H9 (cell line): ENCODE results near the gene SLC38A9. TPM values are rescaled to one million over a fixed set of nuclear protein-coding genes. Genes with fewer than 3 reads are reported as not detected.

Experiments
- DNase-seq: peaks from one replicate; pipeline ENCODE4 v3.0.0-alpha.2; 2017
- H2AFZ ChIP-seq: one replicate; pipeline ENCODE4 v1.6.1; 2013; ENCODE audit warnings: mild to moderate bottlenecking, low read length, control low read depth, moderate library complexity
- H2AK5ac ChIP-seq: 2 replicates; pipeline ENCODE4 v1.6.1; 2013; ENCODE audit warnings: low read length, control low read depth, mixed read lengths; ENCODE audit not compliant: insufficient read length
- H2BK120ac ChIP-seq: one replicate; pipeline ENCODE4 v1.6.1; 2013; ENCODE audit warnings: low read depth, mild to moderate bottlenecking, low read length, control low read depth, inconsistent platforms; ENCODE audit not compliant: poor library complexity, severe bottlenecking
- H2BK12ac ChIP-seq: 2 replicates; pipeline ENCODE4 v1.6.1; 2013; ENCODE audit warnings: low read length, control low read depth, mixed read lengths, low read depth; ENCODE audit not compliant: insufficient read length
- H2BK15ac ChIP-seq: 2 replicates; pipeline ENCODE4 v1.6.1; 2013; ENCODE audit warnings: low read depth, low read length, control low read depth
- H2BK20ac ChIP-seq: one replicate; pipeline ENCODE4 v1.6.1; 2013; ENCODE audit warnings: low read depth, mild to moderate bottlenecking, low read length, control low read depth, inconsistent platforms; ENCODE audit not compliant: poor library complexity, severe bottlenecking
- H2BK5ac ChIP-seq: 2 replicates; pipeline ENCODE4 v1.6.1; 2013; ENCODE audit warnings: low read length, control low read depth, mixed read lengths; ENCODE audit not compliant: insufficient read length
- H3K14ac ChIP-seq: 2 replicates; pipeline ENCODE4 v1.6.1; 2013; ENCODE audit warnings: low read length, control low read depth; ENCODE audit not compliant: insufficient read depth
- H3K18ac ChIP-seq: 2 replicates; pipeline ENCODE4 v1.6.1; 2013; ENCODE audit warnings: low read depth, mild to moderate bottlenecking, mixed read lengths, low read length, control low read depth; ENCODE audit not compliant: insufficient read length
- H3K23ac ChIP-seq: 2 replicates; pipeline ENCODE4 v1.6.1; 2013; ENCODE audit warnings: low read length, control low read depth, mixed read lengths, low read depth; ENCODE audit not compliant: insufficient read length
- H3K23me2 ChIP-seq: 2 replicates; pipeline ENCODE4 v1.6.1; 2013; ENCODE audit warnings: low read depth, mild to moderate bottlenecking, mixed read lengths, low read length, control low read depth; ENCODE audit not compliant: insufficient read length, poor library complexity, severe bottlenecking
- H3K27ac ChIP-seq: 2 replicates; pipeline ENCODE4 v1.5.1; 2013; ENCODE audit warnings: low read length, control low read depth, mixed read lengths, low read depth; ENCODE audit not compliant: insufficient read length
- H3K27me3 ChIP-seq: 2 replicates; pipeline ENCODE4 v1.6.1; 2013; ENCODE audit warnings: low read length, control low read depth, inconsistent platforms; ENCODE audit not compliant: insufficient read depth
- H3K4ac ChIP-seq: 2 replicates; pipeline ENCODE4 v1.6.1; 2013; ENCODE audit warnings: low read depth, mild to moderate bottlenecking, control low read depth, inconsistent platforms, low read length, moderate library complexity
- H3K4me1 ChIP-seq: 2 replicates; pipeline ENCODE4 v1.6.1; 2013; ENCODE audit warnings: low read length, control low read depth, inconsistent platforms; ENCODE audit not compliant: insufficient read depth
- H3K4me2 ChIP-seq: 2 replicates; pipeline ENCODE4 v1.6.1; 2013; ENCODE audit warnings: low read length, control low read depth, mixed read lengths; ENCODE audit not compliant: insufficient read length, insufficient read depth
- H3K56ac ChIP-seq: 2 replicates; pipeline ENCODE4 v1.6.1; 2013; ENCODE audit warnings: low read depth, mild to moderate bottlenecking, mixed read lengths, low read length, control low read depth; ENCODE audit not compliant: insufficient read length
- H3K79me1 ChIP-seq: 2 replicates; pipeline ENCODE4 v1.6.1; 2013; ENCODE audit warnings: low read depth, mild to moderate bottlenecking, moderate library complexity, low read length, control low read depth, inconsistent platforms; ENCODE audit not compliant: insufficient read depth, poor library complexity, severe bottlenecking
- H3K79me2 ChIP-seq: 2 replicates; pipeline ENCODE4 v1.6.1; 2013; ENCODE audit warnings: low read length, control low read depth, inconsistent platforms; ENCODE audit not compliant: insufficient read depth
- H3K9ac ChIP-seq: 2 replicates; pipeline ENCODE4 v1.6.1; 2013; ENCODE audit warnings: low read length, control low read depth, mixed read lengths; ENCODE audit not compliant: insufficient read length; ENCODE audit errors: extremely low read depth
- H3K9me3 ChIP-seq: one replicate; pipeline ENCODE4 v1.6.1; 2013; ENCODE audit warnings: low read depth, low read length, inconsistent platforms; ENCODE audit not compliant: control insufficient read depth
- H3T11ph ChIP-seq: one replicate; pipeline ENCODE4 v1.6.1; 2013; ENCODE audit warnings: mild to moderate bottlenecking, low read length, control low read depth, inconsistent platforms
- H4K20me1 ChIP-seq: one replicate; pipeline ENCODE4 v1.6.1; 2013; ENCODE audit not compliant: control insufficient read depth, insufficient read length, insufficient read depth
- H4K5ac ChIP-seq: 2 replicates; pipeline ENCODE4 v1.6.1; 2013; ENCODE audit warnings: low read depth, mild to moderate bottlenecking, mixed read lengths, low read length, control low read depth; ENCODE audit not compliant: insufficient read length
- H4K8ac ChIP-seq: replicated peaks from 2 replicates; pipeline ENCODE4 v1.6.1; 2013; ENCODE audit warnings: low read length, control low read depth, mixed read lengths, low read depth; ENCODE audit not compliant: insufficient read length
- H4K91ac ChIP-seq: 2 replicates; pipeline ENCODE4 v1.6.1; 2013; ENCODE audit warnings: low read depth, mild to moderate bottlenecking, moderate library complexity, mixed read lengths, low read length, control low read depth; ENCODE audit not compliant: insufficient read length
- H3K27ac Mint-ChIP-seq, 3 experiments: 2 replicates in 2 of 3; 3 replicates in 1 of 3; pipeline ENCODE4 v1.8.0; 2020 to 2021; ENCODE audit warnings: mixed read lengths in 3 of 3, mild to moderate bottlenecking in 1 of 3, moderate library complexity in 1 of 3
- H3K27me3 Mint-ChIP-seq: 2 replicates; pipeline ENCODE4 v1.8.0; 2021; ENCODE audit warnings: low read depth, mild to moderate bottlenecking, moderate library complexity, mixed read lengths
- H3K36me3 Mint-ChIP-seq, 3 experiments: 2 replicates in 2 of 3; 3 replicates in 1 of 3; pipeline ENCODE4 v1.8.0; 2020 to 2021; ENCODE audit warnings: low read depth in 3 of 3, mixed read lengths in 3 of 3; ENCODE audit not compliant: insufficient read depth in 1 of 3
- H3K4me1 Mint-ChIP-seq, 2 experiments: 2 replicates each; pipeline ENCODE4 v1.8.0; 2020; ENCODE audit warnings: mixed read lengths in 2 of 2
- H3K4me3 Mint-ChIP-seq, 2 experiments: 2 replicates in 1 of 2; 3 replicates in 1 of 2; pipeline ENCODE4 v1.8.0; 2020 to 2021; ENCODE audit warnings: mild to moderate bottlenecking in 2 of 2, mixed read lengths in 2 of 2, moderate library complexity in 1 of 2
- H3K9me3 Mint-ChIP-seq, 2 experiments: 2 replicates in 1 of 2; 3 replicates in 1 of 2; pipeline ENCODE4 v1.8.0; 2020; ENCODE audit warnings: mild to moderate bottlenecking in 2 of 2, mixed read lengths in 2 of 2, moderate library complexity in 1 of 2
- WGBS: extraction: QIAGEN DNeasy Blood & Tissue Kit; methylation state at CpG from one replicate; pipeline ENCODE4 v1.1.7; 2013; ENCODE audit warnings: missing lambda C conversion rate, low lambda C conversion rate, mixed read lengths; ENCODE audit not compliant: insufficient read length; ENCODE audit errors: extremely low coverage; 5-methylcytosine and 5-hydroxymethylcytosine counted together
- total RNA-seq: library from RNA; stranded (reverse); gene quantifications from 2 replicates; pipeline ENCODE4 v1.2.1, GENCODE V29; 2021
- TF ChIP-seq, protein P1 (sequence below): fragments of 200-600 bp; sonication (generic); conservative IDR thresholded peaks from 3 replicates; pipeline ENCODE4 v1.8.0; 2021; ENCODE audit warnings: antibody characterized with exemption, mild to moderate bottlenecking

The SLC38A9 gene
- total RNA-seq, 1 experiment from 2014 or later = 48.5 TPM

GRCh38 chr5:55731848-55732247 lies 19.7 kb upstream of the SLC38A9 start:
- no peaks in the 10 kb centered on the region for H3K4me1 ChIP-seq
- no peak overlapping the region for H2AK5ac ChIP-seq
- no CpG with 5 or more reads among the region's 3 CpGs for WGBS
- no peak overlapping the region for H2BK20ac ChIP-seq
- no peak overlapping the region for H2BK120ac ChIP-seq
- TF ChIP-seq, protein P1, sequence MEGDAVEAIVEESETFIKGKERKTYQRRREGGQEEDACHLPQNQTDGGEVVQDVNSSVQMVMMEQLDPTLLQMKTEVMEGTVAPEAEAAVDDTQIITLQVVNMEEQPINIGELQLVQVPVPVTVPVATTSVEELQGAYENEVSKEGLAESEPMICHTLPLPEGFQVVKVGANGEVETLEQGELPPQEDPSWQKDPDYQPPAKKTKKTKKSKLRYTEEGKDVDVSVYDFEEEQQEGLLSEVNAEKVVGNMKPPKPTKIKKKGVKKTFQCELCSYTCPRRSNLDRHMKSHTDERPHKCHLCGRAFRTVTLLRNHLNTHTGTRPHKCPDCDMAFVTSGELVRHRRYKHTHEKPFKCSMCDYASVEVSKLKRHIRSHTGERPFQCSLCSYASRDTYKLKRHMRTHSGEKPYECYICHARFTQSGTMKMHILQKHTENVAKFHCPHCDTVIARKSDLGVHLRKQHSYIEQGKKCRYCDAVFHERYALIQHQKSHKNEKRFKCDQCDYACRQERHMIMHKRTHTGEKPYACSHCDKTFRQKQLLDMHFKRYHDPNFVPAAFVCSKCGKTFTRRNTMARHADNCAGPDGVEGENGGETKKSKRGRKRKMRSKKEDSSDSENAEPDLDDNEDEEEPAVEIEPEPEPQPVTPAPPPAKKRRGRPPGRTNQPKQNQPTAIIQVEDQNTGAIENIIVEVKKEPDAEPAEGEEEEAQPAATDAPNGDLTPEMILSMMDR = no peak
- H2BK15ac ChIP-seq = no peak overlapping the region
- no peak overlapping the region for H3K18ac ChIP-seq
- no peaks in the 10 kb centered on the region for H3K79me2 ChIP-seq
- no peak overlapping the region for H2BK12ac ChIP-seq
- H4K91ac ChIP-seq = no peak overlapping the region
- H3K23me2 ChIP-seq = no peaks in the 10 kb centered on the region
- Mint-ChIP-seq H3K4me1 (peaks cover 0 to 7% of the 10 kb centered on the region in 2 experiments; a peak in 1 of 4 replicates), H3K36me3 (no peaks in the 10 kb centered on the region), H3K27ac (no peak overlapping the region), H3K9me3 (no peaks in the 10 kb centered on the region; a peak in 1 of 5 replicates), H3K4me3 (no peak overlapping the region), H3K27me3 (no peaks in the 10 kb centered on the region; the same call in 1 of the 2 replicates)
- H3K4me2 ChIP-seq = no peak overlapping the region
- no peak for DNase-seq
- H3K9me3 ChIP-seq = no peaks in the 10 kb centered on the region
- no peaks in the 10 kb centered on the region for H3K79me1 ChIP-seq
- H3K27me3 ChIP-seq = no peaks in the 10 kb centered on the region
- H4K8ac ChIP-seq = no peak overlapping the region
- H3K56ac ChIP-seq = no peak overlapping the region
- no peak overlapping the region for H3K9ac ChIP-seq
- H3T11ph ChIP-seq = no peak overlapping the region
- H3K23ac ChIP-seq = no peak overlapping the region
- H3K4ac ChIP-seq = no peak overlapping the region
- H3K14ac ChIP-seq = no peak overlapping the region
- no peaks in the 10 kb centered on the region for H4K20me1 ChIP-seq
- H3K27ac ChIP-seq = no peak overlapping the region
- H2AFZ ChIP-seq = no peak overlapping the region
- H2BK5ac ChIP-seq = no peak overlapping the region
- no peak overlapping the region for H4K5ac ChIP-seq
